ENCODE results near the gene PAX2. TPM values are rescaled to one million over a fixed set of nuclear protein-coding genes. Genes with fewer than 3 reads are reported as not detected.

PAX2 gene
- total and polyA plus RNA-seq, 2 of the 8 experiments (the other 6 are each of a cell fraction or from before 2014, with no cell fraction given): 0.02 TPM; not detected in 1

GRCh38 chr10:100742076-100742771 is 3.2 kb upstream of the PAX2 start (continued):
- TF ChIP-seq RNF2 (IDR thresholded peaks at IDR 0.05; ENCODE audit: borderline replicate concordance, low read depth, low read length, missing control alignments, poor library complexity, severe bottlenecking): peak; percentile 67
- TF ChIP-seq KDM5A (IDR thresholded peaks at IDR 0.05; ENCODE audit: low read length): no peak
- TF ChIP-seq SIX5 (IDR thresholded peaks at IDR 0.05; ENCODE audit: low read depth, low read length): no peak
- TF ChIP-seq CEBPB (IDR thresholded peaks at IDR 0.05; ENCODE audit: low read depth, low read length): no peak
- peak; percentile 23 for TF ChIP-seq CTBP2 (IDR thresholded peaks at IDR 0.05; ENCODE audit: borderline replicate concordance, insufficient read depth, insufficient read length, low read length)
- TF ChIP-seq RXRA (IDR thresholded peaks at IDR 0.05; ENCODE audit: insufficient read depth, low read depth, low read length): no peak
- no peak for TF ChIP-seq JUN (IDR thresholded peaks at IDR 0.05; ENCODE audit: low read depth, low read length)
- no peak for TF ChIP-seq ATF3 (IDR thresholded peaks at IDR 0.05; ENCODE audit: insufficient read depth, low read depth, low read length)
- TF ChIP-seq, protein P1, sequence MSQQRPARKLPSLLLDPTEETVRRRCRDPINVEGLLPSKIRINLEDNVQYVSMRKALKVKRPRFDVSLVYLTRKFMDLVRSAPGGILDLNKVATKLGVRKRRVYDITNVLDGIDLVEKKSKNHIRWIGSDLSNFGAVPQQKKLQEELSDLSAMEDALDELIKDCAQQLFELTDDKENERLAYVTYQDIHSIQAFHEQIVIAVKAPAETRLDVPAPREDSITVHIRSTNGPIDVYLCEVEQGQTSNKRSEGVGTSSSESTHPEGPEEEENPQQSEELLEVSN (IDR thresholded peaks at IDR 0.05): no peak
- no peak for TF ChIP-seq BACH1 (IDR thresholded peaks at IDR 0.05; ENCODE audit: low read length)
- no peak for TF ChIP-seq TAF7 (optimal IDR thresholded peaks at IDR 0.05; ENCODE audit: borderline replicate concordance, low read depth, low read length)
- no peak for TF ChIP-seq RBBP5 (IDR thresholded peaks at IDR 0.05; ENCODE audit: borderline replicate concordance, low read depth, low read length)

Data from H1 (cell line).